WTC11 (cell line): ENCODE measurements around the gene ANKRD33B. TPM values are rescaled to one million over a fixed set of nuclear protein-coding genes. Genes with fewer than 3 reads are reported as not detected.
"Not testable (repeated sequence)": the region's sequence is repeated elsewhere in the genome, so short reads cannot be mapped to it uniquely, and the experiment has no call there.

Experiments
- ATAC-seq: fragments of 200-7000 bp; cut with Tn5 transposase; 2 replicates; pipeline ENCODE4 v1.10.0; 2021; ENCODE audit warnings: mild to moderate bottlenecking, moderate library complexity
- CTCF ChIA-PET: fragments of 300-600 bp; sonication (Branson Sonifier 250); formaldehyde crosslinking; loops from one replicate; lab custom pipeline; 2021; ENCODE audit warnings: antibody characterized with exemption; lab: Charles Lee
- POLR2A ChIA-PET: fragments of 350-600 bp; sonication (Branson Sonifier 250); formaldehyde crosslinking; loops from one replicate; lab custom pipeline; 2021; ENCODE audit warnings: antibody characterized with exemption; lab: Charles Lee
- DNase-seq: peaks from one replicate; pipeline ENCODE4 v3.0.0; 2021; ENCODE audit warnings: low spot score
- H3K27ac Mint-ChIP-seq: 2 replicates; pipeline ENCODE4 v1.8.0; 2021; ENCODE audit warnings: mixed read lengths
- H3K27me3 Mint-ChIP-seq: 2 replicates; pipeline ENCODE4 v1.8.0; 2021; ENCODE audit warnings: low read depth, mild to moderate bottlenecking, moderate library complexity, mixed read lengths
- H3K36me3 Mint-ChIP-seq: 2 replicates; pipeline ENCODE4 v1.8.0; 2021; ENCODE audit warnings: mixed read lengths
- H3K4me1 Mint-ChIP-seq: 2 replicates; pipeline ENCODE4 v1.8.0; 2022; ENCODE audit warnings: mixed read lengths
- H3K4me3 Mint-ChIP-seq: 2 replicates; pipeline ENCODE4 v1.8.0; 2021; ENCODE audit warnings: mild to moderate bottlenecking, moderate library complexity, mixed read lengths
- H3K9me3 Mint-ChIP-seq: 2 replicates; pipeline ENCODE4 v1.8.0; 2021; ENCODE audit warnings: mixed read lengths
- ARID4B ChIP-seq: sonication (generic); formaldehyde crosslinking; IDR thresholded peaks from 2 replicates; pipeline ENCODE4 v1.8.0; 2023; ENCODE audit warnings: missing genetic modification reagents, mild to moderate bottlenecking, borderline replicate concordance
- ATF6 ChIP-seq: sonication (generic); formaldehyde crosslinking; IDR thresholded peaks from 2 replicates; pipeline ENCODE4 v1.8.1; 2023; ENCODE audit warnings: mild to moderate bottlenecking, missing genetic modification reagents
- ERG ChIP-seq: fragments of 250-450 bp; sonication (Bioruptor Pico); IDR thresholded peaks from 2 replicates; pipeline ENCODE4 v1.8.0; 2021; ENCODE audit warnings: mild to moderate bottlenecking
- IRF1 ChIP-seq: sonication (generic); formaldehyde crosslinking; IDR thresholded peaks from 2 replicates; pipeline ENCODE4 v1.8.0; 2023; ENCODE audit warnings: missing genetic modification reagents
- PREB ChIP-seq: sonication (generic); formaldehyde crosslinking; IDR thresholded peaks from 2 replicates; pipeline ENCODE4 v1.8.1; 2022; ENCODE audit warnings: mild to moderate bottlenecking, missing genetic modification reagents, moderate library complexity, borderline replicate concordance
- RELA ChIP-seq: sonication (generic); formaldehyde crosslinking; IDR thresholded peaks from 2 replicates; pipeline ENCODE4 v1.8.1; 2022; ENCODE audit warnings: missing genetic modification reagents, mild to moderate bottlenecking, borderline replicate concordance
- SMAD4 ChIP-seq: sonication (generic); formaldehyde crosslinking; IDR thresholded peaks from 2 replicates; pipeline ENCODE4 v1.8.0; 2022; ENCODE audit warnings: mild to moderate bottlenecking, missing genetic modification reagents
- TP53 ChIP-seq: sonication (generic); formaldehyde crosslinking; IDR thresholded peaks from 2 replicates; pipeline ENCODE4 v1.8.1; 2023; ENCODE audit warnings: mild to moderate bottlenecking, missing genetic modification reagents
- ZBTB21 ChIP-seq: sonication (generic); formaldehyde crosslinking; IDR thresholded peaks from 2 replicates; pipeline ENCODE4 v1.8.1; 2023; ENCODE audit warnings: mild to moderate bottlenecking, missing genetic modification reagents, borderline replicate concordance
- ZMAT4 ChIP-seq: fragments of 250-450 bp; sonication (Bioruptor Pico); IDR thresholded peaks from 2 replicates; pipeline ENCODE4 v1.9.0; 2021; ENCODE audit warnings: mild to moderate bottlenecking
- ZNF423 ChIP-seq: fragments of 250-450 bp; sonication (Bioruptor Pico); IDR thresholded peaks from 2 replicates; pipeline ENCODE4 v2.1.2; 2022; ENCODE audit warnings: mild to moderate bottlenecking, moderate library complexity
- ZNF512 ChIP-seq: sonication (generic); formaldehyde crosslinking; IDR thresholded peaks from 2 replicates; pipeline ENCODE4 v1.8.1; 2022; ENCODE audit warnings: missing genetic modification reagents, borderline replicate concordance
- total RNA-seq: library from RNA; stranded (reverse); gene quantifications from 3 replicates; pipeline ENCODE4 v1.2.3, GENCODE V29; 2021

ANKRD33B gene
- total RNA-seq, 1 experiment from 2014 or later: 9.2 TPM

- Mint-ChIP-seq H3K27ac (no peak overlapping the region), H3K4me1 (peaks cover 27% of the 10 kb centered on the region), H3K9me3 (no peaks in the 10 kb centered on the region), H3K27me3 (no peaks in the 10 kb centered on the region; the same call in 1 of the 2 replicates), H3K36me3 (no peaks in the 10 kb centered on the region), H3K4me3 (no peak overlapping the region)
- POLR2A ChIA-PET: no interaction called here
- ATAC-seq (no peak), DNase-seq (no peak)
- no peak for TF ChIP-seq ATF6 (CRISPR knock-in tag)
- CTCF ChIA-PET: interaction anchor here (0.6 kb wide), 1 partner anchor 219 kb away, joined by 4 read pairs; no protein-coding TSS in a partner anchor
Observed at GRCh38 chr5:10604975-10605374, 41.1 kb downstream of the ANKRD33B start.

- Mint-ChIP-seq H3K27ac (peak overlapping the region; percentile 17; the same call in 1 of the 2 replicates), H3K4me1 (peaks cover 27% of the 10 kb centered on the region)
- CTCF ChIA-PET: interaction anchor here (0.6 to 3.0 kb wide), 5 partner anchors 21 to 154 kb away, joined by 3 to 32 read pairs (median 4); no protein-coding TSS in a partner anchor
- DNase-seq, POLR2A ChIA-PET, H3K27me3 Mint-ChIP-seq, H3K36me3 Mint-ChIP-seq, H3K4me3 Mint-ChIP-seq, ATAC-seq, H3K9me3 Mint-ChIP-seq: not testable (repeated sequence)
Observed at GRCh38 chr5:10606632-10607022, 42.8 kb downstream of the ANKRD33B start.

- Mint-ChIP-seq H3K4me1 (peaks cover 30% of the 10 kb centered on the region), H3K36me3 (no peaks in the 10 kb centered on the region), H3K4me3 (no peak overlapping the region), H3K27ac (peak overlapping the region; percentile 89), H3K27me3 (no peaks in the 10 kb centered on the region), H3K9me3 (no peaks in the 10 kb centered on the region)
- peak; percentile 42 for DNase-seq
- ATAC-seq: peak; percentile 85
- POLR2A ChIA-PET: no interaction called here
- TF ChIP-seq SMAD4 (CRISPR knock-in tag): no peak
- TF ChIP-seq IRF1: no peak
- CTCF ChIA-PET: interaction anchor here (0.6 to 3.0 kb wide), 20 partner anchors 13 to 154 kb away, joined by 3 to 32 read pairs (median 4); no protein-coding TSS in a partner anchor
Observed at GRCh38 chr5:10607023-10607665, 43.3 kb downstream of the ANKRD33B start.

- CTCF ChIA-PET: interaction anchor here (0.5 to 3.0 kb wide), 22 partner anchors 12 to 155 kb away, joined by 3 to 32 read pairs (median 4); no protein-coding TSS in a partner anchor
- TF ChIP-seq ZBTB21 (no peak), TP53 (CRISPR knock-in tag) (no peak), IRF1 (no peak), ZNF423 (CRISPR knock-in tag) (no peak), PREB (CRISPR knock-in tag) (no peak), ARID4B (CRISPR knock-in tag) (no peak), RELA (no peak), ERG (CRISPR knock-in tag) (no peak), ZMAT4 (CRISPR knock-in tag) (no peak), ZNF512 (CRISPR knock-in tag) (no peak)
Observed at GRCh38 chr5:10607666-10608073, 43.8 kb downstream of the ANKRD33B start.

More at GRCh38 chr5:10607666-10608073, 43.8 kb downstream of the ANKRD33B start:
- Mint-ChIP-seq H3K36me3 (no peaks in the 10 kb centered on the region), H3K27ac (peak overlapping the region; percentile 89; the same call in 1 of the 2 replicates), H3K4me3 (no peak overlapping the region), H3K9me3 (no peaks in the 10 kb centered on the region), H3K4me1 (peaks cover 35% of the 10 kb centered on the region), H3K27me3 (no peaks in the 10 kb centered on the region)
- POLR2A ChIA-PET: no interaction called here
- ATAC-seq (peak; percentile 75), DNase-seq (no peak)
